Lung (tissue), 12 donors: ENCODE data around the gene XBP1. TPM values are rescaled to one million over a fixed set of nuclear protein-coding genes. Genes with fewer than 3 reads are reported as not detected.

Experiments
- ATAC-seq: fragments of 200-7000 bp; cut with Tn5 transposase; one replicate; pipeline ENCODE4 v1.9.1; 2020; ENCODE audit warnings: moderate number of reproducible peaks; ENCODE audit not compliant: insufficient read depth, low FRiP score
- DNase-seq, 3 donors: peaks; one replicate each; pipeline ENCODE4 v3.0.0-alpha.2; 2013 to 2017
- H3K27ac ChIP-seq, 2 donors: one replicate each; pipeline ENCODE4 v1.5.1; 2013; ENCODE audit warnings: mild to moderate bottlenecking in 2 of 2, moderate library complexity in 2 of 2, control low read depth in 1 of 2, inconsistent platforms in 1 of 2, low read depth in 1 of 2, low read length in 1 of 2
- H3K27me3 ChIP-seq, 3 donors: one replicate each; pipeline ENCODE4 v1.5.1; 2013; ENCODE audit warnings: low read length in 2 of 3; ENCODE audit not compliant: control insufficient read depth in 3 of 3, insufficient read depth in 3 of 3
- H3K36me3 ChIP-seq, 4 donors: one replicate each; pipeline ENCODE4 v1.5.1; 2013; ENCODE audit warnings: low read length in 4 of 4, mild to moderate bottlenecking in 1 of 4, moderate library complexity in 1 of 4; ENCODE audit not compliant: control insufficient read depth in 4 of 4, insufficient read depth in 4 of 4
- H3K4me1 ChIP-seq, 5 donors: one replicate each; pipeline ENCODE4 v1.5.1; 2013; ENCODE audit warnings: low read length in 5 of 5, mild to moderate bottlenecking in 2 of 5, moderate library complexity in 1 of 5; ENCODE audit not compliant: control insufficient read depth in 5 of 5, insufficient read depth in 5 of 5
- H3K4me3 ChIP-seq: one replicate; pipeline ENCODE4 v1.5.1; 2013; ENCODE audit warnings: mild to moderate bottlenecking, control low read depth, moderate library complexity
- H3K9ac ChIP-seq, 2 donors: one replicate each; pipeline ENCODE4 v1.5.1; 2013; ENCODE audit warnings: low read length in 2 of 2, control low read depth in 1 of 2; ENCODE audit not compliant: insufficient read depth in 1 of 2
- H3K9me3 ChIP-seq, 4 donors: one replicate each; pipeline ENCODE4 v1.5.1; 2013; ENCODE audit warnings: low read length in 3 of 4, mild to moderate bottlenecking in 1 of 4, moderate library complexity in 1 of 4; ENCODE audit not compliant: control insufficient read depth in 4 of 4, insufficient read depth in 3 of 4
- WGBS, 2 donors: extraction: QIAGEN DNeasy Blood & Tissue Kit; methylation state at CpG; one replicate each; pipeline ENCODE4 v1.1.7; 2013; 5-methylcytosine and 5-hydroxymethylcytosine counted together
- polyA plus RNA-seq, 2 donors: library from polyadenylated mRNA; stranded (reverse); fragments of 200-250 nt; gene quantifications; one replicate each; pipeline ENCODE4 v1.2.1, GENCODE V29; 2013
- total RNA-seq, 2 donors: library from RNA; depleted of rRNA in 1 of 2; stranded (reverse); fragments of >200 nt in 1 of 2; gene quantifications; one replicate each; pipeline ENCODE4 v1.2.1, GENCODE V29; 2014 to 2021
- TF ChIP-seq, protein P1 (sequence below): IDR thresholded peaks from 2 replicates; pipeline ENCODE4 v1.5.1; 2012; ENCODE audit warnings: mild to moderate bottlenecking; ENCODE audit errors: control extremely low read depth, extremely low read depth
- donor health status: control.
- donor health status: control.
- donor health status: Bipolar disorder and iron deficiency.
- donor health status: healthy.
- donor health status: DM: yes; HTN: yes; CAD: no.

XBP1 gene
- total and polyA plus RNA-seq, 4 donors, result 144 to 341 (median 311) TPM

DNA sequence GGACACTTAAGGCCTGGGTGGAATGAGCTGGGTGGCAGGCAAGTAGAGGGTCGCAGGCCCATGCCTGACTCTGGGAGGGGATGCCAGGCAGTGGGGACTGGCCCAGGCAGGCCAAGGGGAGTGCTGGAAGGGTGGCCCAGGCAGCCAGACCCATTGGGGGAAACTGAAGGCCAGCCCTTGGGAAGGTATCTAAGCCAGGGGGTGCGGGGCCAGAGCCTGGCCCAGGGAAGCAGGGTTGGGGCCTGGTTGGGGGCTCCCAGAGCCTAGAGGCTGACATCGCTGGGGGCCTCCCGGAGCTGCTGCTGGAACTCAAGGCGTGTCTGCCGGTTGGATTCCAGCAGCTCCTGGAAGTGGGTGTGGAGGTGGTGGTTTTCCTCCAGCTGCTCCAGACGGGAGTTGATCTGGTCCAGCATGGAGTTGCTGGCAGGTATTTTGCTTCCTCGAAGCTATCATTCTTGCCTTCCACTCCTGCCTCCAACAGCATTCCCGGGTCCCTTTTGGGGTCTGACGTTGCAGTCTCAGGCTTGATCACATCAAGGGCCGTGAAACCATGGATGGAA lies 35.3 kb upstream of the XBP1 start:
- no peak overlapping the region for H3K4me3 ChIP-seq
- H3K27me3 ChIP-seq, result no peaks in the 10 kb centered on the region
- no peaks in the 10 kb centered on the region for H3K9me3 ChIP-seq
- 86 to 91% methylated on average over 11 of the region's 11 CpGs for WGBS, 2 donors
- H3K36me3 ChIP-seq, result peaks cover 0 to 8% (median 0%) of the 10 kb centered on the region in 4 donors
- H3K27ac ChIP-seq, result no peak overlapping the region
- TF ChIP-seq, protein P1, sequence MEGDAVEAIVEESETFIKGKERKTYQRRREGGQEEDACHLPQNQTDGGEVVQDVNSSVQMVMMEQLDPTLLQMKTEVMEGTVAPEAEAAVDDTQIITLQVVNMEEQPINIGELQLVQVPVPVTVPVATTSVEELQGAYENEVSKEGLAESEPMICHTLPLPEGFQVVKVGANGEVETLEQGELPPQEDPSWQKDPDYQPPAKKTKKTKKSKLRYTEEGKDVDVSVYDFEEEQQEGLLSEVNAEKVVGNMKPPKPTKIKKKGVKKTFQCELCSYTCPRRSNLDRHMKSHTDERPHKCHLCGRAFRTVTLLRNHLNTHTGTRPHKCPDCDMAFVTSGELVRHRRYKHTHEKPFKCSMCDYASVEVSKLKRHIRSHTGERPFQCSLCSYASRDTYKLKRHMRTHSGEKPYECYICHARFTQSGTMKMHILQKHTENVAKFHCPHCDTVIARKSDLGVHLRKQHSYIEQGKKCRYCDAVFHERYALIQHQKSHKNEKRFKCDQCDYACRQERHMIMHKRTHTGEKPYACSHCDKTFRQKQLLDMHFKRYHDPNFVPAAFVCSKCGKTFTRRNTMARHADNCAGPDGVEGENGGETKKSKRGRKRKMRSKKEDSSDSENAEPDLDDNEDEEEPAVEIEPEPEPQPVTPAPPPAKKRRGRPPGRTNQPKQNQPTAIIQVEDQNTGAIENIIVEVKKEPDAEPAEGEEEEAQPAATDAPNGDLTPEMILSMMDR, result no peak
- no peak for ATAC-seq
- no peak for DNase-seq
- H3K4me1 ChIP-seq, result no peaks in the 10 kb centered on the region
- H3K9ac ChIP-seq, result no peak overlapping the region

DNA sequence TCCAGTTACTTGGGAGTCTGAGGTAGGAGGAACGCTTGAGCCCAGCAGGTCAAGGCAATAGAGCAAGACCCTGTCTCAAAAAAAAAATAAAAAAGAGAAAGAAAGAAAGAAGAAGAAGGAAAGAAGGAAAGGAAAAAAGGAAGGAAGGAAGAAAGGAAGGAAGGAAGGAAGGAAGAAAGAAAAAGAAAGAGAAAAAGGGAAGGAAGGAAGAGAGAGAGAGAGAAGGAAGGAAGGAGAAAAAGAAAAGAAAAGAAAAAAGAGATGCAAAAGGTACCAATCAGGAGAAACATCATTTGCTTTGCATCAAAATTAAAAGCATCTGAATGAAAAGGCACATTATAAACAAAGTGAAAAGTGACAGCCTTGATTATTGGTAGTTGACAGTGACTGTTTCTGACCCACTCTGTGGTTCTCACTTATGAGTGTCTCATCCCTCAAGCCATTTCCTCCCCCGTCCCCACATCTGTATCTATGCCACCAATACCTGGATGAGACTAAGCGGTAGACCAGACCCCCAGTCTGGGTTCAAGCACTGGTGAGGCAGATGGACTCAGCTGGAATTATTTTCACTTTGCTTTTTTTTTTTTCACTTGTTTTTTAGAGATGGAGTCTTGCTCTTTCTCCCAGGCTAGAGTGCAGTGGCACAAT lies 33.0 kb upstream of the XBP1 start:
- Histone ChIP-seq H3K27ac (no peak overlapping the region), H3K36me3 (peaks cover 0 to 8% (median 0%) of the 10 kb centered on the region in 4 donors), H3K9ac (no peak overlapping the region), H3K9me3 (no peaks in the 10 kb centered on the region), H3K4me3 (no peak overlapping the region), H3K4me1 (peaks cover 0 to 6% (median 0%) of the 10 kb centered on the region in 5 donors), H3K27me3 (no peaks in the 10 kb centered on the region)
- 90 to 91% methylated on average over 3 of the region's 3 CpGs for WGBS, 2 donors
- DNase-seq (no peak), ATAC-seq (no peak)
- TF ChIP-seq, protein P1, result no peak

DNA sequence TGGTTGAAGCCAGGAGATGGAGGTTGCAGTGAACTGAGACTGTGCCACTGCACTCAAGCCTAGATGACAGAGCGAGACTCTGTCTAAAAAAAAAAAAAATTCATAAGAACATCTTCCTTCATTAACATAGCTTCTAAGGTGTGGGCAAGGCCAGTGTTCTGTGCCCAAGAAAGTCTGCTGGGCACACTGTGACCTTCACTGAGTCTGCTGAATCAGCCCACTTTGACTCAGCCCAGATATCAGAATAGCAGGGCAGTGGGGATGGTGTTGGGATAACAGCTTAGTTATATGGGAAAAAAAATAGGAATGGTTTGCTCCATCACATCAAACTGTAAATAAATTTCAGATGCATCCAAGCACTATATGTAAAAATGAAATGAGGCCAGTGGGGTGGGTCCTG lies 32.4 kb upstream of the XBP1 start:
- no peak overlapping the region for H3K4me3 ChIP-seq
- H3K9ac ChIP-seq, result no peak overlapping the region
- H3K36me3 ChIP-seq, result peaks cover 0 to 8% (median 0%) of the 10 kb centered on the region in 4 donors
- ATAC-seq, result no peak
- WGBS, 2 donors, result 96 to 100% methylated on average over 1 of the region's 1 CpG
- H3K4me1 ChIP-seq, result peaks cover 0 to 6% (median 0%) of the 10 kb centered on the region in 5 donors
- DNase-seq, result no peak
- no peak overlapping the region for H3K27ac ChIP-seq
- H3K9me3 ChIP-seq, result no peaks in the 10 kb centered on the region
- TF ChIP-seq, protein P1, result no peak
- H3K27me3 ChIP-seq, result no peaks in the 10 kb centered on the region
